UCSD-AML1 (cell line): ENCODE results near the gene CRIP1.

Experiments
- DNase-seq: peaks from one replicate; lab custom pipeline; 2025; ENCODE audit not compliant: unreplicated experiment; lab: John Stamatoyannopoulos, UW

CRIP1 gene

DNA sequence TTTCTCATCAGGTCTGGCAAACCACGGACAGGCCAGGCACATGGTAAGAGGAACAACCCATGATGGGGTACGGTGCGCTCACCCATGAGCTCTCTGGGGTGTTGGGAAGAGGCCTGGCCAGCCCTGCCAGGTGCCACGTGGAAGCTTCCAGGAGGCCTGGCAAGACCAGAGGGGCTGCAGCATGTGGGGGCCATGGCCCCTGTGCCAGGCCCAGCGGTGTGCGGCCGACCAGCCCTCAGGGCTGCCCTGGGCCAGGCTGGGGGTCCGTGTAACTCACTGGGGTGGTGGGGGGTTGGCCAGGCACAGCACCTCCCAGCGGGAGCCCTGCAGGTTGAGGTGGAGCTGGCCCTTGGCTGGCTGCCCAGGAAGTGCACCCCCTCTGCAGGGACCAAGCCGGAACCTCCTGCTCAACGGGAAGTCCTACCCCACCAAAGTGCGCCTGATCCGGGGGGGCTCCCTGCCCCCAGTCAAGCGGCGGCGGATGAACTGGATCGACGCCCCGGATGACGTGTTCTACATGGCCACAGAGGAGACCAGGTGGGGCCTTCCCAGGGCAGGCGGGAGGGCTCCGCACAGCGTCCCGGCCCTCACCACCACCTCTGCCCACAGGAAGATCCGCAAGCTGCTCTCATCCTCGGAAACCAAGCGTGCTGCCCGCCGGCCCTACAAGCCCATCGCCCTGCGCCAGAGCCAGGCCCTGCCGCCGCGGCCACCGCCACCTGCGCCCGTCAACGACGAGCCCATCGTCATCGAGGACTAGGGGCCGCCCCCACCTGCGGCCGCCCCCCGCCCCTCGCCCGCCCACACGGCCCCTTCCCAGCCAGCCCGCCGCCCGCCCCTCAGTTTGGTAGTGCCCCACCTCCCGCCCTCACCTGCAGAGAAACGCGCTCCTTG lies 17.0 kb upstream of the CRIP1 start:
- no peak for DNase-seq

- DNase-seq, result no peak
Measured at GRCh38 chr14:105470350-105471296, 16.1 kb upstream of the CRIP1 start.

GRCh38 chr14:105471297-105471821 lies 15.3 kb upstream of the CRIP1 start:
- DNase-seq, result no peak

GRCh38 chr14:105471823-105472485 lies 14.7 kb upstream of the CRIP1 start:
- no peak for DNase-seq

GRCh38 chr14:105472486-105472991 lies 14.1 kb upstream of the CRIP1 start:
- DNase-seq, result no peak

DNA sequence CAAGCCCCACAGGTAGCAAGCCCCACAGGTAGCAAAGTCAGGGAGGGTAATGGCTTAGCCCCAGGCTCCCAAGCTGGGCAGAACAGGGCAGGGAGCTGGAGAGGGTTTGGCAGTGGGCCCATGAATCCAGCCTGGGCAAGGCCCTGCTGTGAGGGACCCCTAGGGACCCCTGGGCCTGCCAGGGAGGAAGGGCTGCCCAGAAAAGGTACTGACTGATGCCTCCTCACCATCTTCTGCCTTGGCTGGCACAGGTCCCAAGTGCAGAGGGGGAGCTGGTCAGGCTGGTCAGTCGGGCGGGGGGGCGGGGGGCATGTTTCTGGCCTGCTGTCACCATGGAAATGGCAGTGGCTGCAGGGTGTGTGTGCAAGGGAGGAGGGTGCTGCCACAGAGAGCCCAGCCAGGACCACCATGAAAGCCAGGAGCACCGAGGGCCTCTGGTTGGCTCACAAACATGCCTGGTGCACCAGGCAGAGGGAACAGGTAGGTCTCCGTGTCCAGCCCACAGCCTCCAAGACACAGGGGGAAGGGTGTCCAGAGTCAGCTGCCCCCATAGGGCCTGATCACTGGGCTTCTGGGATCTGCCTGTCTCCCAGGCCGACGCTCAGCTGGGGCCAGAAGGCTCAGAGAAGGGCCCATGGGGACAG lies 13.5 kb upstream of the CRIP1 start:
- no peak for DNase-seq

DNA sequence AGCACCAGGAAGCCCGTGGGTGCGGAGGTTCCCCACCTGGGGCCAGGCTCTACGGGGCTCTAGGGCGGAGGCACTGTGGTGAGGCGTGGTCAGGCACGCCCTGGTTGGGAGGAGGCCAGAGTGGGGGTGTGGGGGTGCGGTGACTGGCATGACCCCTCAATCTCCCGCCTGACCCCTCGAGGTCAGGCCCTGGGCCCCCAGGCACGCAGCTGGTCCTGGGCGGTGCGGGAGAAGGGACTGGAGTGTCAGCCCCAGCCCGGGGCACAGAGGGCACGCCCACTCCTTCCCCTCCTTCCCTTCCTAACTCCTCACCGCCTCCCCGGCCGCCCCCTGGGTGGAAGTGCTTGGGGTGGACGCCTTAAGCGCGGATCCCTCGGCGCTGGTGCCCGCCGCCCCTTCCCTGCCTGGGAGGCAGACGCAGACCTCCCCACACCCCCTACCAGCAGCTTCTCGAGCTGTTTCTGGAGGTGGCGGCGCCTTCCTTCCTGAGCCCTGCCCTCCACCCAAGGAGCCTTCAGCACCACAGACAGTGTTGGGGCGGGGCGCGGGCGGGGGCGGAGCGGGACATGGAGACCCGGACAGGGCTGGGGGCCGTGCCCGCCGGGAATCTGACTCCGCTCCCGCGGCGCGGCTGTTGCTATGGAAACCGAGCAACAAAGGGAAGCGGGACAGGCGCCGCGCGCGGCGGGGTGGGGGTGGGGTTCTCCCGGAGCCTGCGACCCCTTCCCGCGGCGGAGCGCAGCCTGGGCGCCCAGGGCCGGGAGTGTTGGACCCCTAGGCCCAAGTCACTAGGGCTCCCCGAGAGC lies 12.8 kb upstream of the CRIP1 start:
- peak; percentile 63 for DNase-seq

- peak; percentile 23 for DNase-seq
Measured at GRCh38 chr14:105474483-105475268, 12.0 kb upstream of the CRIP1 start, which contains the start of gene CRIP2. TSS of gene CRIP2 (plus strand) at chr14:105474821. CDS start at chr14:105474863, 42 bp downstream.

DNA sequence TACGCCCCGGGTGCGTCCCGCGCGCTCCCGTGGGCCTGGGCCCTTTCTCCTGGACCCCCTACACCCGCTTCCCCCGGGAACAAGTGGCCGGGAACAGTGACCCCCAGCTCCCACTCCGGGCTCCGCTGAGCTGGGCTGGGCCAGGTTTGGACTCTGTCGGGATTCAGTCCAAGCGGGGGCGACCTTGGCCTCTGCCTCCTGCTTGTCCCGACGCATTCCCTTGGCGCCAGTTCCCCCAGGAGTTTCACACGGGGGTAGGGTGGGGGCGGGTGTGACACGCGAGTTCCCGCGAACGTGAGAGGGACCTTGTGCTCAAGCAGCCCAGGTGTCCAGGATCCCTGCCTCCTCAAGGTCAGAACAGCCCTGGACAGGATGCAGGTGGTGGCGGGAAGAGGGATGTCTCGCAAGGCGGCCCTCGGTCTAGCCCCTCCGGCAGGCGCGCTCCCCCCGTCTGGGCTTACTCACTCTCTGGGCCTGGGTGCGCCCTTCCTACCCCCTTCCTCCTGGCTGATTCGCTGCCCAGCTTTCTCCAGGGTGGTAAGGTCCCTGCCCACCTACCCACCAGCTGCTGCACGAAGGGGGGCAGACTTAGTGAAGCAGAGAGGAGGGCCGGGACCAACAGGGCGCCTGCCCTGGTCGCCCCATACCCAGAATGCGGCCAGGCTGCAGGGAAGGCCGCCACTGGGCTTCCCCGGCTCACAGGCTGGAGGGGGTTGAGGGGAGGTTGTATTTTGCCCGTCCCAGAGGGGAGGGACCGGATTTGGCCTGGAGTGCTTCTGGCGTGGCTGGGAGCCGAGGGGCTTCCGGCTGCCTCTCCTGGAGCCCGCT lies 11.2 kb upstream of the CRIP1 start:
- DNase-seq, result no peak

DNA sequence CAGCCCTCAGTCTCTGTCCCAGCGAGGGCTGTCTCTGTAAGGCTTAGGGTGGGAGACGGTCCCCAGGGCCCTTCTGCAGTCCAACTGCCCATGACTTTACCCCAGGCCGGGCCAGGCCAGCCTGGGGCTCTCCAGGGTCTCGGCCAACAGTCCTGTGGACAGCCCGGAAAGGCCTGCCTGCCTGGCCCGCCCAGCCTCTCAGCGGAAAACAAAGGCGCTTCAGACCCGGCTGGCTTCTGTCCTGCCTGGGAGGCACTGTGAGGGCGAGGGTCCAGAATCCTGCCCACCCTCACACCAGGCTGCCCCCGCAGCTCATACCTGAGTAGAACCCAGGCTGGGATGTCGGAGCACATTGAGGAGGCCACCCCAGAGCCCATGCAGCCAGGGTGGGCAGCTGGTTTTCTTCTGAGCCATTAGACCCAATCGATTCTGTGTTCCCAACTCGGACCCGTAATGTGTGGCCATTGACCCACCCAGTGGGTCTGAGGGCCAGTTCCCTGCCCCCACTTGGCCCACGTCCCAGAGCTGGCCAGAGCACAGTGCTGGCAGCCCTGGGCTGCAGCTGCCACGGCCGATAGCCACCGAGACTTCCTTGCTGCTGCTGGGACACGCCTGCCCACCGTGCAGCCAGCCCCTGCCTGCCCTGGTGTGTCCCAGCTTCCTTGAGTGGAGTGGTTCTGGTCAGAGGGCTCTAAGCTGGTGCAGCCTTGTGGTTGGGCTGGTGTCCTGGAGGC lies 10.4 kb upstream of the CRIP1 start:
- no peak for DNase-seq

DNA sequence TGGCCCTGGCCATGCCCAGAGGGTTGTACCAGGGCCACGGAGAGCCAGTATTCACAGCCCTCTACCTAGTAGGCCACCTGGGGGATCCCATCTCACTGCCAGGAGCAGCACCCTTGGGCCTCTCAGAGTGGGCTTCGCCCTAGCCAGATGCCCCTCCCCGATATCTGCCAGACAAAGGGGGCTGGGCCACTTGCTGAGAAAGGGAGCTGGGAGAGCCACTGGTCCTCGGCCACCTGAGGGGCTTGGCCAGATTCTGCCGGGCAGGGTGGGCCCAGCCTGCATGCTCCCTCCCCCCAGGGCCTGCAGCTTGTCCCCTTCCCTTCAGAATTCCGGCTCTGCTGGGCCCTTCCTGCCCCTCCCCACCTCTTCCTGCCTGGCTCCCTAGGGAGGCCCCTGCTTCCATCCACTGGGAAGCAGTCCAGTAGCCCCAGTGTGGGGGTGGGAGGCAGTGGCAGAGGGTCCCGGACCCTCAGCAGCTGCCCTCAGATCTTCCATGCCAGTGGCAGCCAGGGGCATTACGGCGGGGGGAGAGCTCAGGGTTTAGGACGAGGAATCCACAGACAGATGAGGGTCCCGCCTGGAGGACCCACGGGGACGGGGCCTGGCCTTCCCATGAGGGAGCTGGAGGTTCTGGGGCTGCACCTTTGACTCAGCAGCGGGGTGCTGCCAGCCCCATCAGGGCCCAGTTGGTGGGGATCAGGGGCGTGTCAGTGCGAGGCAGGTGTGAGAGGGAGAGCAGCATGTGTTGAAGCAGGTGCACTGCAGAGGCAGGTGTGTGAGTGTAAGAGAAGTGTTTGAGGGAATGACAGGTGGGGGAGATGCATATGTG lies 9.6 kb upstream of the CRIP1 start:
- no peak for DNase-seq

DNA sequence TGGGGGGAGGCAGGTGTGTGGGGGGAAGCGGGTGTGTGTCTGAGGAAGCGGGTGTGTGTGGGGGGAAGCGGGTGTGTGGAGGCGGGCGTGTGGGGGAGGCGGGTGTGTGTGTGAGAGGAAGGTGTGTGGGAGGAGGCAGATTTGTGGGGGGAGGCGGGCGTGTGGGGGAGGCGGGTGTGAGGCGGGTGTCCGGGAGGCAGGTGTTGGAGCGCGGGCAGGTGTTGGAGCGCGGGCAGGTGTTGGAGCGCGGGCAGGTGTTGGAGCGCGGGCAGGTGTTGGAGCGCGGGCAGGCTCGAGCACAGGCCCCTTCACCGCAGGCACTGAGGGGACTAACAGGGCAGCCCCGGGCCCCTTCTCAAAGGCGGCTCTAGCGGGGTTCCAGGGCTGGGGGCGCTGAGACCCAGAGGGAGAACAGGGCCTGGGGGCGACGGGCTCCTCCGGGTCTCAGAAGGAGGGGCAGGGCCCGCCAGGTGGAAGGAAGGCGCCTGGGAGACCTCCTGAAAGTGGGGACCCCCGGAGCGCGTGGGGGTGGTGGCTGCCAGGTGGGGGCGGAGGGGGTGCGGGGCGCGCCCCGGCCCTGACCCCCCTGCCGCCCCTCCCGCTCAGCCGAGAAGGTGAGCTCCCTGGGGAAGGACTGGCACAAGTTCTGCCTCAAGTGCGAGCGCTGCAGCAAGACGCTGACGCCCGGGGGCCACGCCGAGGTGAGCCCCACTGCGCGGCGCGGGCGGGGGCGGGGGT lies 8.9 kb upstream of the CRIP1 start:
- peak; percentile 18 for DNase-seq

- no peak for DNase-seq
Measured at GRCh38 chr14:105478398-105479251, 8.1 kb upstream of the CRIP1 start.

GRCh38 chr14:105479431-105480158 lies 7.1 kb upstream of the CRIP1 start:
- DNase-seq, result no peak
